Bronchial epithelial cell (primary cell): ENCODE measurements around the gene MR1. TPM values are rescaled to one million over a fixed set of nuclear protein-coding genes. Genes with fewer than 3 reads are reported as not detected.

Source experiments
- DNase-seq: peaks from one replicate; pipeline ENCODE4 v3.0.0-alpha.2; 2010; ENCODE audit warnings: low read depth
- FAIRE-seq: peaks from 2 replicates; lab custom pipeline; 2011; peaks lifted over from hg19 to GRCh38; lab: Jason Lieb, UNC
- H3K27me3 ChIP-seq: 2 replicates; pipeline ENCODE4 v1.5.1; 2011; ENCODE audit warnings: low read length; ENCODE audit not compliant: control insufficient read depth, insufficient read depth
- H3K36me3 ChIP-seq: 2 replicates; pipeline ENCODE4 v1.5.1; 2011; ENCODE audit warnings: low read length; ENCODE audit not compliant: control insufficient read depth, insufficient read depth
- H3K4me3 ChIP-seq: 2 replicates; pipeline ENCODE4 v1.5.1; 2011; ENCODE audit warnings: mild to moderate bottlenecking, low read depth, low read length, control low read depth
- total RNA-seq: library from RNA; depleted of rRNA; stranded (reverse); fragments of >200 nt; gene quantifications from 2 replicates; pipeline ENCODE4 v1.2.1, GENCODE V29; 2014
- TF ChIP-seq, protein P1 (sequence below): IDR thresholded peaks from 2 replicates; pipeline ENCODE4 v1.5.1; 2011; ENCODE audit warnings: mild to moderate bottlenecking, moderate library complexity, low read length, control low read depth, inconsistent platforms; ENCODE audit not compliant: insufficient read depth, severe bottlenecking

Gene MR1
- total RNA-seq, 1 donor from 2014 or later, result 14.7 TPM

GRCh38 chr1:181083842-181084605, 50.2 kb downstream of the MR1 start:
- H3K4me3 ChIP-seq, result no peak overlapping the region
- FAIRE-seq, result no peak
- TF ChIP-seq, protein P1, sequence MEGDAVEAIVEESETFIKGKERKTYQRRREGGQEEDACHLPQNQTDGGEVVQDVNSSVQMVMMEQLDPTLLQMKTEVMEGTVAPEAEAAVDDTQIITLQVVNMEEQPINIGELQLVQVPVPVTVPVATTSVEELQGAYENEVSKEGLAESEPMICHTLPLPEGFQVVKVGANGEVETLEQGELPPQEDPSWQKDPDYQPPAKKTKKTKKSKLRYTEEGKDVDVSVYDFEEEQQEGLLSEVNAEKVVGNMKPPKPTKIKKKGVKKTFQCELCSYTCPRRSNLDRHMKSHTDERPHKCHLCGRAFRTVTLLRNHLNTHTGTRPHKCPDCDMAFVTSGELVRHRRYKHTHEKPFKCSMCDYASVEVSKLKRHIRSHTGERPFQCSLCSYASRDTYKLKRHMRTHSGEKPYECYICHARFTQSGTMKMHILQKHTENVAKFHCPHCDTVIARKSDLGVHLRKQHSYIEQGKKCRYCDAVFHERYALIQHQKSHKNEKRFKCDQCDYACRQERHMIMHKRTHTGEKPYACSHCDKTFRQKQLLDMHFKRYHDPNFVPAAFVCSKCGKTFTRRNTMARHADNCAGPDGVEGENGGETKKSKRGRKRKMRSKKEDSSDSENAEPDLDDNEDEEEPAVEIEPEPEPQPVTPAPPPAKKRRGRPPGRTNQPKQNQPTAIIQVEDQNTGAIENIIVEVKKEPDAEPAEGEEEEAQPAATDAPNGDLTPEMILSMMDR, result peak; percentile 68
- no peaks in the 10 kb centered on the region for H3K27me3 ChIP-seq
- DNase-seq, result peak; percentile 57
- no peaks in the 10 kb centered on the region for H3K36me3 ChIP-seq

DNA sequence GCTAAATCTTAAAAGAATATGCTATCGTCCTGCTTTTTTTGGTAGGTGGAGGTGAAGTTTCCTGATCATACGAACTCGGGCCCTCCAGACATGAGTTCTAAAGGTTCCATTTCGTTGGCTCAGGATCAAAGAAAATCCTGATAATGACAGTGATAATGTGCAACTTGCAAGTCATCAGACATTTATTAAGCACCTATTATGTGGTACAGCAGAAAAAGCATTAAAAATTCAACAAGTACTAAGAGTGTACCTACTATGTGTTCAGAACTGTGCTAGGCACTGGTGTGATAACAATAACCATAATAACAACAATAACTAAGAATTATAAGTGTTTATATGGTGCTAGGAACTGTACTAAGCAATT, 50.8 kb downstream of the MR1 start:
- no peak for DNase-seq

DNA sequence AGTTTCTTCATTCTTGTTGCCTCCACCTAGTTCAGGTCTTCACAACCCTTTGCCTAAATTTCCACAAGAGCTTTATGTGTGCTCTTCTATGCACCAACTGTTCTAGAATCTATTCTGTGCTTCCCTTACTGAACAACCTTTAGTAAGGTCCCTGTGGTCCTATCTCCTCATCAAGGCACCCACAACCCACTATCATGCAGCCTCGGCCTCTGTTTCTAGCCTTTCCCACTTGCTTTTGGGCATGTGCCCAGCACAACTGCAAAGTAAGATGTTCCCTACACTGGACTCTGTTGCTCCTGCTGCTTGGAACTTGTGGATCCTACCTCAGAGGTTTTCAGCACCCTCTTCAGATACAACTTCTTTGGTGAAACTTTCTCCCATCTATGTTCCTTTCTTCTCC, 52.3 kb downstream of the MR1 start:
- DNase-seq (no peak), FAIRE-seq (no peak)
- TF ChIP-seq, protein P1, result no peak

More for the DNA sequence above, 50.8 kb downstream of the MR1 start:
- H3K36me3 ChIP-seq, result no peaks in the 10 kb centered on the region
- no peak overlapping the region for H3K4me3 ChIP-seq
- TF ChIP-seq, protein P1, result no peak
- no peaks in the 10 kb centered on the region for H3K27me3 ChIP-seq
- FAIRE-seq, result no peak

DNA sequence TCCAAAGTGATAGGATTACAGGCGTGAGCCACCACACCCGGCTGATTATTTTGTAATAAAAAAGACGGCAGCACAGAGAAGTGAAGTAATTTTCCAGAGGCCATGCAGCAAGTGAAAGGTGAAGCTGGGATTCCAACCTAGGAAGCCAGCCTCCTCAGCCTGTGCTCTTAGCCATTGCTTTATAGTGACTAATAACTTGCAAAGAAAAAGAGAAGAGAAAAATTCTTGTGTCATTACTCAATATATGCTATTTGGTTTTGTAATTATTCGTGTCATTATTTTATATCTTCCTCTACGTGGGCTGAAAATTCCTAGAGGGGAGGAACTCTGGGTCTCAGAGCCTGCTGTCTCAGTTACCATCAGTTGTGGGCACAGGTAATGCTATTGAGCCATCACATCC, 53.1 kb downstream of the MR1 start:
- DNase-seq (peak; percentile 92), FAIRE-seq (no peak)
- TF ChIP-seq, protein P1, result no peak
- peaks cover 3% of the 10 kb centered on the region for H3K36me3 ChIP-seq
- H3K4me3 ChIP-seq, result no peak overlapping the region
- no peaks in the 10 kb centered on the region for H3K27me3 ChIP-seq

More for the DNA sequence above, 52.3 kb downstream of the MR1 start:
- Histone ChIP-seq H3K36me3 (peaks cover 1% of the 10 kb centered on the region), H3K4me3 (no peak overlapping the region), H3K27me3 (no peaks in the 10 kb centered on the region)

DNA sequence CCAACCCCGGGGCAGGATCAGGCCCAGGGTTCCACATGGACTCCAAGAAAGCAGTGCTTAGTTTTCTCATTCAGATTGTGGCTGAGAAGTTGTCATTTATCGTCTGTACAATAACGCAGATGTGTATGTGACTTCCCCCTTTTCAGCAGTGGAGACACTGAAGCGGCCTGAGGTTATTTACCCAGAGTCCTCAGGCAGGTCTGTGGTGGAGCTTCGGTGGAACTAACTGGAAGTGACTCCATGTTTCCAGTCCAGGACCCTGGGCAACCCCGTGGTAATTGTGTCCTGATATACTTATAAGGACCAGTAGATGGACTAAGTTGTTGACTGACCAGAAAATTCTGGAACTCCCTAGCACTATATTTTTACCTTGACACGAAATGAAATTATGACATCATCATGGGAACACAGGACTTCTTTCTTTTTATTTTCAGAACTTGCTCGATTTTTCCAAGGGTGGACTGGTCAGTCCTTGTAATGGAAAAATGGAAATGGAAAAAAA, 53.7 kb downstream of the MR1 start:
- FAIRE-seq, result no peak
- no peak for DNase-seq
- Histone ChIP-seq H3K36me3 (peaks cover 5% of the 10 kb centered on the region), H3K4me3 (no peak overlapping the region), H3K27me3 (no peaks in the 10 kb centered on the region)
- TF ChIP-seq, protein P1, result no peak
